Ramos (cell line): Measurements from ENCODE around the gene BTBD9.

Source experiments
- in situ Hi-C: fragments of 300-500 bp; cut with MboI; formaldehyde crosslinking; loops from one replicate; pipeline ENCODE4 v1.14.3; 2022; ENCODE audit warnings: low sequenced_read_pairs; ENCODE audit not compliant: unreplicated experiment

BTBD9 gene

GRCh38 chr6:38281126-38281525, 358.6 kb downstream of the BTBD9 start:
- in situ Hi-C loops, result no loop called here

DNA sequence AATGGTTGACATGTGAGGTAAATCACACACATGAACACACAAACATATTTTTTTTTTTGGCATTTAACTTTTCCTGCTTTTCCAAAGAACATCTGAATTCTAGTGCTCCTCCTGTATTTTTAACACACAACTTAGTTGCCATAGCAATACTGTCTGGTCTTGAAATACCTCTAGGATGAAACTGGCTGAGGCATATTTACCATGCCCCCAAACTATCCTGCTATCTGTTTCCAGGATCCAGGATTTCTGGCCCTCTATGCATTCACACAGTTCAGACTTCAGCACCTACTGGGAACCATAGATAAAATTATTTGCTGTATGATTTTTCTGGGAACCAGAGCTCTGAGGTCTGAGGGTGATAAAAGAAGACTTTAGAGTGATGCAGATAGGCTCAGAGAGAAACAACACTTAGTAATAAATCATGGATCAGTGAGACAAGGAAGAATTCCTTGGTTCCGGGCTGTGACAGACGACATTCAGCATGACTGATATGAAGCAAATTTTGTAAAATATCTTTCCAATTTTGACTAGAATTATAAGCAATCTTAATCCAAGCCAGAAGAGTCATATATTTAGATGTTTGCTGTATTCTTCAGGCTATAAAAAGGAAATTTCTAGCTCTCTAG, 359.7 kb downstream of the BTBD9 start:
- in situ Hi-C loops, result no loop called here

- in situ Hi-C loops, result no loop called here
These were observed 360.3 kb downstream of the BTBD9 start for GRCh38 chr6:38279423-38279822.

DNA sequence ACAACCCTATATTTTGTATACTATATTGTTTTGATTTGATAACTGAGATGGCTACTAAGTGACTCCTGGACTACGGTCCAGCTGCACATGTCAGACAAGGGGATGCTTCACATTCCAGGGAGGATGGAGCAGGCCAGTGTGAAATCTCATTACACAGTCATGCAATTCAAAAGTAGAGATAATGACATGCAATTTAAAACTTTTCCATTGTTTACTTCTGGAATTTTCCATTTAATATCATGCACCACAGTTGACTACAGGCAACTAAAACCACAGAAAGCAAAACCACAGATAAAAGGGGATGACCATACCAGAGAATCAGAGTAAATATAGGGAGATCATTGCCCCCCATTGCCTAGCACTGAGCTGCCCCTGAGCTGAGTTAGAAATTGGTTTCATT, 366.4 kb downstream of the BTBD9 start:
- in situ Hi-C loops, result no loop called here

- in situ Hi-C loops, result no loop called here
These were observed 367.5 kb downstream of the BTBD9 start for GRCh38 chr6:38272222-38272621.

- in situ Hi-C loops, result no loop called here
These were observed 368.6 kb downstream of the BTBD9 start for GRCh38 chr6:38271081-38271480.

GRCh38 chr6:38270367-38270766, 369.4 kb downstream of the BTBD9 start:
- in situ Hi-C loops, result no loop called here

GRCh38 chr6:38269461-38270172, 370.1 kb downstream of the BTBD9 start:
- in situ Hi-C loops, result no loop called here

DNA sequence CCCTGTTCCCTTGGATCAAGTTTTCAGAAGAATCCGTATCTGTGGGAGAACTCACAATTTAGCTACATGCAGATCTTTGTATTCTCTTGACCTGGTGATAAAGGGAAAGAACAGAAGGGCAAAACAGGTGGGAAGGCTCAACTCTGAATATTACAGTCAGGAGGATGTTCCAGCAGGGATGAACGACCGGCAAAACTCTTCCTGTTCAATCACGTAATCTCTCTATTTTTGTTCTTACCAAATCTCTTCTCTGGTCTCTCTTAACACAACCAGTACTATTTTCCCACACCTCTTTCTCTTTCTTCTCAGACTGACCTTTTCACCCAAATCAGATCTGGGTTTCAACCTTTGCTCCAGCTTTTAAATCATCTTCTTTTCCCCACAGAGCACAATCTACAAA, 371.4 kb downstream of the BTBD9 start:
- in situ Hi-C loops, result no loop called here

DNA sequence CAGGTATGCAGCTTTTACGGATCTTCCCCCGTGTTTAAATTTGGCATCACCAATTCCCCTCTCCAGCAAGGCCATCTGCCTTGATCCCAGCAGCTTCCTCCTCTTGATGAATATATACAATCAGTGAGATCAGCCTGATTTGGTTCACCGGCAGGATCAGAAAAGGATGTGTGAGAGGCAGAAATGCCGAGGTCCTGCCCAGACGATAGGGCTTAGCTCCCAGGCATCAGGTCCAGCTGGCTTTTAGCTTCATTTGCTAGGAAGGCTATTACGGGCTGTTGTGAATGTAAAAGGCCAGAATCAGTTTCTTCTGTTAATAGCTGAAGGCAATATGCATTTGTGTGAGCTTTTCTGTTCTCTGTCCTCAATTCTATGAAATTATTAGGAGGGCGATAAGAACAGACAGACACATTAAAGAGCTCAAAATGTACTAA, 372.8 kb downstream of the BTBD9 start:
- in situ Hi-C loops, result no loop called here

DNA sequence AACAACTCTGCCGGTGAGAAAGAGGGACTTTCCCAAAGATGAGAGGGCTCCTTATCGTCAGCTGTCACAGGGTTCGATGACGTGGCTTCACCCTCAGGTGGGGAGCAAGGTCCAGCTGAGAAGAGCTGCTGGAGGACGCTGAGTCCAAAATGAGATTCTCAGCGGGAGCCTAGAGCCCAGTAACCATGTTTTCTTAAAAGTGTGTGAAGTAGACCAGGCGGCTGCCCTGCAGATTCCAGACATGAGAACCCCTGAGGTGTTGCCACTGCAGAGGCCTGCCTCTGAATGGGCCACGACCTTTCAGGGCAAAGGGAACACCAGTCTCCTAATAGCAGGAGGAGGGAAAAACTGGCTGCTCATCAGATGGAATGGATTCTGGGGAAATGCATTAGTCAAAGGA, 375.1 kb downstream of the BTBD9 start:
- in situ Hi-C loops, result no loop called here

DNA sequence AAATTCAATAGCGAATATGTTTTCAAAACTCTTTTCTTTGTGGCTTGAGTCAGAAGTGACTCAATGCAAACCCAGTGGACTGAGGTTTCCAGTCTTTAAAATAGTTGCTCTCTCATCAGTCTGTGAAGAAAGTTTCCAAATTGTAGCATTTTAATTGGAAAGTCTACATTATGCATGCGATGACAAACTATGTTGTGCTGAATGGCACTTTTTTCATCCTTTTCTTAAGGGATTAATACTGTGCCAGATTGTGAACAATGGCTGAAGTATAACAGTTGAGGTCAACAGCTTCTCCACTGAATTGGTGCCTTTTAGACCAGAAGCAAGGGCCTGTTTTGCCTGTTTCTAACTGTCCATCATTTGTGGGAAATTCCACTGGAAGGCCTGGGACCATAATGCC, 377.1 kb downstream of the BTBD9 start:
- in situ Hi-C loops, result no loop called here

DNA sequence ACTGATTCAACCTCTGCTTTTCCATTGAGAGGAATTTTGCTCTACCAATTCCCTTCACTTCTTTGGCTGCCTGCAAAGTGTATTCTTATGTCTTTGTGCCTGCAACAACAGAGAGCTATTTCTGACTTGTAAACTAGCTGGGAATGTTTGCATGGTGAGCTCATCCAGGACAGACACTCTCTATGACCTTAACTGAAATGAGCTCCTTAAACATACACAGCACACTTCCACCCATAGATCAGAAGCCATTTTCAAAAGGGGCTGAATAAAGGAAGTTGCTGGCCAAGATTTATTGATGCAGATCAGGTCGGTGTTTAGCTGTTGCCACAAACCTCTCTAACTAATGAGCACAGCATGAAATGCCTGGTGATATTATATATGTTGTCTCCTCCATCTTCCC, 377.7 kb downstream of the BTBD9 start:
- in situ Hi-C loops, result no loop called here

DNA sequence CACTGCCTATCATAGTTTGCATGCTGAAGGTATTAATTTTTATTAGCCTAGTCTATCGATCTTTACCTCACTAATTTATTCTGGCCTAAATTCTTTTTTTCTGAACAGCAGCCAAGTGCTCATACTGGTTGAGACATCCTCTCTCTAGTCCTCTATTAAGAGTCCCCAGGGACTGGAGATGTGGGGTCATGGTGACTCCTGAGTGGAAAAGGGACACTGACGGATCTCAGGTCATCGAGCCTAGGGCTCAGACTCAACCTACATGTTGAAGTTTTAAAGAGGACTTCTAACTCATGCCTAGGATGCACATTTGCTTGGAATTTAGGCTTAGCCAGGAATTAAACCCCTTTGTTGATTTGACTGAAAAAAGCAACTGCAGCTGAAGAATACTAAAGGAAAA, 378.1 kb downstream of the BTBD9 start:
- in situ Hi-C loops, result no loop called here

GRCh38 chr6:38259736-38260135, 380.0 kb downstream of the BTBD9 start:
- in situ Hi-C loops, result no loop called here

DNA sequence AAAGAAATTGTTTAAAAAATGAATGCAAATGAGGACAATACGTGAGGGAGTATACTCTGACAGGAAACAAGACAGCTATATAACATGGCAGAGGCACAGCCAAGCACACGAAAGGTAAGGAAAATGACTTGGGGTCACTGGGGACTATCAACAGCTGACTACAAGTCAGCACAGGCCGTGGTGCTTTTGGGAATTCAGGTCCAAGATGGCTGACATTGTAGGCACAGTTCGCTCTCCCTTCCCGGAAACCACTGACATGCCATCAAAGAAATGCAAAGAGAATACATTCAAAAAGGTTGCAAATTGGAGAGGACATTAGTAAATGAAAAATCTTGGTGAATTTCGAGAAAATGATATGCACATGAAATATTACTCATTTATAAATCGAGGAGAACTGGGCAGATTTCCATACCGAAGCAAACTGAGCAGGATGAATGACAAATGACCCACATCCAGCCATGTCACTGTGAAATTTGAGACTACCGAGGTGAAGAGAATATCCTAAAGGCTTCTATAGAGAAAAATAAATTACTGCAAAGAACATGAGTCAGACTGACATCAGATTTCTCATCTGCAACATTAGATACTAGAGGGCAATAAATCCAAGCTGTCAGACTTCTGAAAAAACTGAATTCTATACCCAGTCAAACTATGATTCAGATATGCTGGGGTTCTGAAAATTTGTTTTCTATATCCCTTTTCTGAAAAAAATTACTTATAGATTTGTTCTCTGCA, 391.1 kb downstream of the BTBD9 start:
- in situ Hi-C loops, result no loop called here

GRCh38 chr6:38245295-38245694, 394.4 kb downstream of the BTBD9 start:
- in situ Hi-C loops, result no loop called here

DNA sequence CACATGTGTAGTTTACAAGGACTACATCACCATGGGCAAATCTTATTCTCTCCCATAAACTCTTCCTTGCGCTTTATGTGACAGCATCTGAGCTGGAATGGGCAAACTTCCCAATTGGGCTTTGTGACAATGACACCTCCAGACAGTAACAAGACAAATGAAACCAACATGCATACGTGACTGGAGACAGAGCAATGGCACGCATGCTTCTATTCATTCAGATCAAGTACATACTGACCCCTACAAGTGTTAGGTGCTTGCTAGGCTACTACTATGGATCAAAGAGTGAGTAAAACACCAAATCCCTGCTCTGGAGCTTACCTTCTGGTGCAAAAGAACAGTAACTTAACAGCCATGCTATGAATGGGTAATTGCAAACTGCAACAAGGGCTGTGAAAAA, 394.9 kb downstream of the BTBD9 start:
- in situ Hi-C loops, result no loop called here

- in situ Hi-C loops, result no loop called here
These were observed 398.4 kb downstream of the BTBD9 start for GRCh38 chr6:38241200-38241871.

DNA sequence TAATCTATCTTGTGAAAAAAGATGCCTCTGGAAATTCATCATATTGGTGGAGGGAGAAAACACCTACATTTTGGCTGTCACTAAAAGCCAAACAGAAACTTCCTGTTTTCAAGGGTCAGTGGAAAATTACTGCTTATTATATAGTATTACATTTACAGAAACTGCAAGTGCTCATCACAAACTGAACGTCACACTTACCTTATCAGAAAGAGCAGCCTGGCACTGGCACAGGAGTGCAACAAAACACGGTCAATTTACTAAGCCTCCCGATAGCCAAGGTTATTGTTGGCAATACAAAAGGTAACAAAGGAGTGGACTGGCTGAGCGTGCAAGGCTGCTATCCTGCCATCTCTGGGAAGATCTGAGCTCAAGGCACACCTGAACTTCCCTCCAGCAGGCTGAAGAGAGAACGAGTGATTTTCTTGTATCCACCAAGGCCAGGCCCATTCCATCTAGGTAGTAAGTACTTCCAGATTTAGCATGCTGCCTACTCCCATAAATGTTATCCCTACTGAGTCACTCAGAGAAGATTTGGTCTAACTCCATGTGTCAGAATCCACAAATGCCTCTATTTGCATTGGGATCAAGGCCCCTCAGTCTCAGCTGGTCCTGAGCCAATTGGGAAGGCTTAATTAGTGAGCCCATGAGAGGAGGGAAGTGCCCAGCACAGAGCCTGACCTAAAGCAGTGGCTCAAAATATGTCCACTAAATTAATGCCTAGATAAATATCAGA, 399.8 kb downstream of the BTBD9 start:
- in situ Hi-C loops, result no loop called here
